Astrocyte of the spinal cord (primary cell): ENCODE results near the gene H1-8.

ENCODE experiments used
- DNase-seq: peaks from one replicate; pipeline ENCODE4 v3.0.0; 2011; ENCODE audit warnings: low read depth, low spot score
- H3K4me3 ChIP-seq: 2 replicates; pipeline ENCODE4 v1.5.1; 2011; ENCODE audit warnings: low read depth, mild to moderate bottlenecking, low read length, moderate library complexity
- in situ Hi-C: cut with HindIII; loops from 2 replicates; pipeline ENCODE4 v1.10.0; 2017; ENCODE audit warnings: low sequenced_read_pairs
- TF ChIP-seq, protein P1 (sequence below): IDR thresholded peaks from 2 replicates; pipeline ENCODE4 v1.5.1; 2012; ENCODE audit warnings: low read depth, mild to moderate bottlenecking, low read length, inconsistent platforms

Gene H1-8

DNA sequence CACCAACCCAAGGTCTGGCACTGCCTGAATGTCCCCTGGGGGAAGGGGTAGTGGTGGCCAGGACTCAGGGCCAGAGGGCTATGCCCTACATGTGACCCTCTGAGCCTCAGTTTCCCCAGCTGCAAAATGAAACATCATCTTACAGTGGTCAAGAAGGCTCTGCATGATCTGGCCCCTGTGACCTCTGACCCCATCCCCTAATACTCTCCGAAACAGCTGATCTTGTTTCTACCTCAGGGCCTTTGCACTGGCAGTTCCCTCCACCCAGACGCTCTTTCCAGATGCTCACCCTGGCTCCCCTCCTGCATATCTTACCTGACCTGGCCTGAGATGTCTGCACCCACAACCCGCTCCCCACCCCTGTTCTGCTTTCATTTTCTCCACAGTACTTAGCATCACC lies 41.7 kb downstream of the H1-8 start:
- H3K4me3 ChIP-seq: no peak overlapping the region
- in situ Hi-C loops: no loop called here
- TF ChIP-seq, protein P1, sequence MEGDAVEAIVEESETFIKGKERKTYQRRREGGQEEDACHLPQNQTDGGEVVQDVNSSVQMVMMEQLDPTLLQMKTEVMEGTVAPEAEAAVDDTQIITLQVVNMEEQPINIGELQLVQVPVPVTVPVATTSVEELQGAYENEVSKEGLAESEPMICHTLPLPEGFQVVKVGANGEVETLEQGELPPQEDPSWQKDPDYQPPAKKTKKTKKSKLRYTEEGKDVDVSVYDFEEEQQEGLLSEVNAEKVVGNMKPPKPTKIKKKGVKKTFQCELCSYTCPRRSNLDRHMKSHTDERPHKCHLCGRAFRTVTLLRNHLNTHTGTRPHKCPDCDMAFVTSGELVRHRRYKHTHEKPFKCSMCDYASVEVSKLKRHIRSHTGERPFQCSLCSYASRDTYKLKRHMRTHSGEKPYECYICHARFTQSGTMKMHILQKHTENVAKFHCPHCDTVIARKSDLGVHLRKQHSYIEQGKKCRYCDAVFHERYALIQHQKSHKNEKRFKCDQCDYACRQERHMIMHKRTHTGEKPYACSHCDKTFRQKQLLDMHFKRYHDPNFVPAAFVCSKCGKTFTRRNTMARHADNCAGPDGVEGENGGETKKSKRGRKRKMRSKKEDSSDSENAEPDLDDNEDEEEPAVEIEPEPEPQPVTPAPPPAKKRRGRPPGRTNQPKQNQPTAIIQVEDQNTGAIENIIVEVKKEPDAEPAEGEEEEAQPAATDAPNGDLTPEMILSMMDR: no peak
- DNase-seq: no peak

DNA sequence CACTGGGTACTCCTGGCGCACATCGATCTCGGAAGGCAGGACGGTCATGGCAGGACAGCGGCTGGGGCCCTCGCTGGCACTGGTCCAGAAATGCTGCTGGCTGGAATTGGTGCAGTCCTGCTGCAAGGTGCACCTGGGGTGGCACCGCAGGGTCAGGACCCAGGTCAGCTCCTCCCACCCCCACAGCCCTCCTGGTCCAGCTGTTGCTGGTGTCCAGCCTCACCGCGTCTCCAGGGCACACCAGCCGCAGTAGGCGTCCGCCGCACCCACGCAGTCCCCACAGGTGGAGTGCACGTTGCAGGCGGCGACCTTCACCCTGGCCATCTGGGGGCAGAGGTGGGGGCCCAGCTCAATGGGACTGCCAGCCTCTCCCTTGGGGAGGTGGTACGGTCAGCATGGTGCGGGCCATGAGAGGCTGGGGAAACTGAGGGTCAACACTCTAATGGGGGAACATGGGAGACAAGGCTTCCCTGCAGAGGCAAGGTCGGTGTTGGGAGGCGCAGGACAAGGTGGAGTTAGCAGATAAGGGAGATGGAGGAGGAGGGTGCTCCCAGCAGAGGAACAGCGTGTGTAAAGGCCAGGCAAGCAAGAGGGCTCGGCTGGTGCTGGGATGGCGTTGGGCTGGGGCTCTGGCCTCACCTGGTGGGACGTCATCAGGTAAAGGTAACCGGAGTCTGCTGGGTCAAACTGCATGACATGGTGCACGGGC lies 43.1 kb downstream of the H1-8 start:
- TF ChIP-seq, protein P1: no peak
- DNase-seq: no peak
- no peak overlapping the region for H3K4me3 ChIP-seq
- in situ Hi-C loops: no loop called here

DNA sequence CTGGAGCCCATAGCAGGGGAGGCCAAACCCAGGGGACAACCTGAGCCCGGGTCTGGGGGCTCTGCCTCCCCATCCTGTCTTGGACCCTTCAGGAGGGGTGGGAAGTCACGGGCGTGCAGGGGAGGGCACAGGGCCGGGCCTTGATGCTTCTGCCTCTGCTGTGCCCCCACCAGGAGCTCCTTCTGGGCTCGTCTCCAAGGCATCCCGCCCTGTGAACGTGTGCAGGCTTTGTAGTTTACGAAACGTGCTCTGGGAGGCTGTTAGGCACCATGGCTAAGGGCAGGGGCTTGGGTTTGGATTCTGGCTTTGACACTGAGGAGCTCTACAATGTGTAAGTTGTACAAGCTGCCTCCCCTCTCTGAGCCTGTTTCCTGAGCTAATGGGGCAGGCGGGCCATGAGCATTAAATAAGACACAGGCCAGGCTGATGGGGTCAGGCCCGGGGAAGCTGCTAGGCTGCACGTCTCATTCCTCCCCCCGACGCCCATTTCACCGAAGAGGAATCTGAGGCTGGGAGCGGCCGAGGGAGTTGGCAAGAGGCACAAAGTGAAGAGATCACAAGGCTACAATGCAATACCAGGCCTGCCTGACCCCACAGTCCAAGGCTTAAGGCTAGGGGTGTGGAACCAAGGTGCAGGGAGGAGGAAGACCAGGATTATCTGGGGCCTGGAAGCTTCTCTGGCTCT lies 43.9 kb downstream of the H1-8 start:
- DNase-seq: no peak
- no peak overlapping the region for H3K4me3 ChIP-seq
- in situ Hi-C loops: no loop called here
- TF ChIP-seq, protein P1: no peak

DNA sequence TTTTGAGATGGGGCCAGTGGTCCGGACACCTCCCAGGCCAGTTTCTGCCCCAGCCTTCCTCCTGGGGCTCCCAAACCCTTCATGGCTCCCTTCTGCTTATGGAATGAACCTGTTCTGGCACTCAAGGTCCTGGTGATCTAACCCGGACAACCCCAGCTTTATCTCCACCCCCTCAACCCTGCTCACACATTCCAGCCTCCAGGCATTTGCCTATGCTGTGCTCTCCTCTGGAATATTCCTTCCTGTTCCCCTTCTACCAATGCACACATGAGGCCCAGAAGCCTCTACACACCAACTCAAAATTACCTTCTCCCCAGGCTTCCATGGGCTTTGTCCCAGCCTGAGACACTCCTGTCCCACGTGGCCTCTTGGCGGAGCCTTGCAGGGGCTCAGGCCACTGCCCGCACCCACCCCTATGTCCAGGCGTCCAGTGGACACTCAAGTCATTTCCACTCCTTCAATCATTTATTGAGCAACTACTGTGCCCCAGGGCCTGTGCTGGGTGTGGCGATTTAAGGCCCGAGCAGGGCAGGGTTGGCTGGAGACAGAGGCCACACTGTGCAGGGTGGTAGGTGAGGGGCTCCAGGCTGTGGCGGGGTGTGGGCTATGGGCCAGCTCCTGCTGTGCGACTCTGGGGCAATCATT lies 44.7 kb downstream of the H1-8 start:
- no peak for DNase-seq
- TF ChIP-seq, protein P1: no peak
- in situ Hi-C loops: no loop called here
- H3K4me3 ChIP-seq: no peak overlapping the region

DNA sequence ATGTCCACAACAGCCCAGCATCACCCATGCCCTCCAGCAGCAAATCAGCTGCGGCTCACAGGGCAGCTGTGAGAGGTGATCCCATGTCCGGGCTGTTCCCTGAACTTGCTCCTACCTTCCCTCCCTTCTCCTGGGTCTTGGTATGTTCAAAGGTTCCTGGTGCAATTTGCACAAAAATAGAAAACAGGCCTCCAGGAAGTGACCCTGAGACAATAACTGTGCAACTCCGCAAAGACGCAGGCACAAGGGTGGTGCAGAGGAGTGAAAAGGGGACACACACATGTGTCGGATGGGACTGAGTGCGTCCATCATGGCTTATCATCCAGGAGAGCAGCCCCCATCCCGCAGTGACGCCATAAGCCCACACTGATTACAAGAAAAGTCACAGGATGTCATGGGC lies 47.2 kb downstream of the H1-8 start:
- in situ Hi-C loops: no loop called here
- H3K4me3 ChIP-seq: no peak overlapping the region
- TF ChIP-seq, protein P1: no peak
- no peak for DNase-seq

DNA sequence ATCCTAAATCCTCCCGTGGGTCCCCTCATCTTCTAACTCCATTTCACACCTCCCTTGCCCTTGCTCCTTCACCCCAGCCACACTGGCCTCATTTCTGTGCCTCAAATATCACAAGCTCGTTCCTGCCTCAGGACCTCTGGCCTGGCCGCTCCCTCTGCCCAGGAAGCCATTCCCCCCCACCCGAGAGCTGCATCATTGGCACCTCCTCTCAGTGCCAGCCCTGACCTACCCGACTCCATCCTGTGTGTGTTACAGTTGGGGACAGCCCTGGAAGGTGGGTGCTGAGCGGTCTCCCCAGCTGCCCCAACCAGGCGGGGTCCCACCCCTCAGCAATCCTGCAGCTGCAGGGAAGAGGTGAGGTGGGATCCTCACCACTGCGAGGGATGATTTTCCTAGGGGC lies 49.0 kb downstream of the H1-8 start:
- in situ Hi-C loops: no loop called here
- TF ChIP-seq, protein P1: no peak
- no peak overlapping the region for H3K4me3 ChIP-seq
- no peak for DNase-seq
